Measurements from ENCODE around the gene EXOC6. TPM values are rescaled to one million over a fixed set of nuclear protein-coding genes. Genes with fewer than 3 reads are reported as not detected.

The EXOC6 gene
- total RNA-seq, 2 experiments from 2014 or later: 8.0 to 9.4 TPM

DNA sequence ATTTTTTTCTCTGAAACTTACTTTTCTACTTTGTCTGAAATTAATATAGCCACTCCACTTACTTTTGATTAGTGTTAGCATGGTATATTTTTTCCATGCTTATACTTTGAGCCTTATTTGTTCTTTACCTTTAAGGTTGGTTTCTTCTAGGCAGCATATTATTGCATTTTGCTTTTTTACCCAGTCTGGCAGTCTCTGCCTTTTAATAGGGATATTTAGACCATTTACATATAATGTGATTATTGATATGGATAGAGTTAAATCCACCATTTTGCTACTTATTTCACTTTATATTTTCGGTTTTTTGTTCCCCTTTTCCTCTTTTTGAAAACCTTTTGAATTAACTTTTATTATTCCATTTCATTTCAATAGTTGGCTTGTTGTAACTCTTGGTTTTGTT lies 255.6 kb downstream of the EXOC6 start:
- intact Hi-C loops (cut with micrococcal nuclease; ENCODE audit: unreplicated experiment): no loop called here
- Histone ChIP-seq H3K36me3 (ENCODE audit: insufficient read depth, low read length) (no peaks in the 10 kb centered on the region), H4K20me1 (ENCODE audit: insufficient read depth, low read length) (no peaks in the 10 kb centered on the region), H3K4me2 (ENCODE audit: low read length) (no peak overlapping the region), H2AFZ (ENCODE audit: low read length) (no peak overlapping the region), H3K27ac (ENCODE audit: low read depth, low read length, poor library complexity, severe bottlenecking) (no peak overlapping the region), H3K9me2 (ENCODE audit: insufficient read depth, low read length) (no peaks in the 10 kb centered on the region), H3K4me3 (ENCODE audit: low read depth, low read length, poor library complexity, severe bottlenecking) (no peak overlapping the region), H3K79me2 (ENCODE audit: insufficient read depth, low read depth, low read length) (no peaks in the 10 kb centered on the region), H3K4me1 (ENCODE audit: insufficient read depth, low read length, poor library complexity, severe bottlenecking) (peaks cover 5% of the 10 kb centered on the region), H3K9me3 (ENCODE audit: low read length) (peaks cover 5% of the 10 kb centered on the region; the same call in 1 of the 2 replicates)
- ChIA-PET POLR2A (interaction anchor here (0.6 to 0.9 kb wide), 2 partner anchors 8 to 111 kb away, joined by 3 read pairs; no protein-coding TSS in a partner anchor), CTCF (ENCODE audit: unreplicated experiment) (no interaction called here)
- TF ChIP-seq, protein P1, sequence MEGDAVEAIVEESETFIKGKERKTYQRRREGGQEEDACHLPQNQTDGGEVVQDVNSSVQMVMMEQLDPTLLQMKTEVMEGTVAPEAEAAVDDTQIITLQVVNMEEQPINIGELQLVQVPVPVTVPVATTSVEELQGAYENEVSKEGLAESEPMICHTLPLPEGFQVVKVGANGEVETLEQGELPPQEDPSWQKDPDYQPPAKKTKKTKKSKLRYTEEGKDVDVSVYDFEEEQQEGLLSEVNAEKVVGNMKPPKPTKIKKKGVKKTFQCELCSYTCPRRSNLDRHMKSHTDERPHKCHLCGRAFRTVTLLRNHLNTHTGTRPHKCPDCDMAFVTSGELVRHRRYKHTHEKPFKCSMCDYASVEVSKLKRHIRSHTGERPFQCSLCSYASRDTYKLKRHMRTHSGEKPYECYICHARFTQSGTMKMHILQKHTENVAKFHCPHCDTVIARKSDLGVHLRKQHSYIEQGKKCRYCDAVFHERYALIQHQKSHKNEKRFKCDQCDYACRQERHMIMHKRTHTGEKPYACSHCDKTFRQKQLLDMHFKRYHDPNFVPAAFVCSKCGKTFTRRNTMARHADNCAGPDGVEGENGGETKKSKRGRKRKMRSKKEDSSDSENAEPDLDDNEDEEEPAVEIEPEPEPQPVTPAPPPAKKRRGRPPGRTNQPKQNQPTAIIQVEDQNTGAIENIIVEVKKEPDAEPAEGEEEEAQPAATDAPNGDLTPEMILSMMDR (conservative IDR thresholded peaks at IDR 0.05; ENCODE audit: low read length): no peak
- TF ChIP-seq EZH2phosphoT487 (IDR thresholded peaks at IDR 0.05; ENCODE audit: borderline replicate concordance, low read depth, low read length): no peak
- no peak for DNase-seq (ENCODE audit: low spot score)
- no TSS peak for BruUV-seq (replicated peaks)

DNA sequence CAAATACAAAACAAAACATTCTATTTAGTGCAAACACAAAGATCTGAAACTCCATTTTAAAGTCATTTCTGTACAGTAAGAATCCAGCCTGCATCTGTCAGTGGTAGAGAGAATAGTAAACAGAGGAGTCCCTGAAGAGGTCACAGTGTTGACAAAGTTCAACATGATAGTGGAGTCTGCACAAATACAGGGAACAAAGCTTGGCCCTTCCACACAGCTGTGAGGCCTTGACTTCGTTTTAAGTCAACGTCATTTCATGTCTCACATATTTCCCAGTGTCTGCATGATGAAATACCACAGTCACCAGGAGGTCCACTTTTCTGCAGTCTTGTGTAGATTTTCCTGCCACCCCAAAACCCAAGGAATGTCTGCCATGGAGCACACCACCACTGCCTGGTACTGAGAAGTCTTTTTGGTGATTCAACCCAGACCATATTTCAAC lies 258.3 kb downstream of the EXOC6 start:
- H3K4me1 ChIP-seq (ENCODE audit: insufficient read depth, low read length, poor library complexity, severe bottlenecking): peaks cover 24% of the 10 kb centered on the region
- no TSS peak for BruUV-seq (replicated peaks)
- no peak overlapping the region for H3K4me3 ChIP-seq (ENCODE audit: low read depth, low read length, poor library complexity, severe bottlenecking)
- DNase-seq (ENCODE audit: low spot score): no peak
- H3K27ac ChIP-seq (ENCODE audit: low read depth, low read length, poor library complexity, severe bottlenecking): no peak overlapping the region
- no peaks in the 10 kb centered on the region for H4K20me1 ChIP-seq (ENCODE audit: insufficient read depth, low read length)
- CTCF ChIA-PET (ENCODE audit: unreplicated experiment): no interaction called here
- H2AFZ ChIP-seq (ENCODE audit: low read length): no peak overlapping the region
- H3K4me2 ChIP-seq (ENCODE audit: low read length): no peak overlapping the region
- H3K9me3 ChIP-seq (ENCODE audit: low read length): peaks cover 5% of the 10 kb centered on the region; the same call in 1 of the 2 replicates
- no peaks in the 10 kb centered on the region for H3K79me2 ChIP-seq (ENCODE audit: insufficient read depth, low read depth, low read length)
- no peaks in the 10 kb centered on the region for H3K9me2 ChIP-seq (ENCODE audit: insufficient read depth, low read length)
- TF ChIP-seq, protein P1 (conservative IDR thresholded peaks at IDR 0.05; ENCODE audit: low read length): no peak
- TF ChIP-seq EZH2phosphoT487 (IDR thresholded peaks at IDR 0.05; ENCODE audit: borderline replicate concordance, low read depth, low read length): no peak
- POLR2A ChIA-PET: interaction anchor here (0.6 to 0.7 kb wide), 2 partner anchors 73 to 145 kb away, joined by 3 read pairs; no protein-coding TSS in a partner anchor
- intact Hi-C loops (cut with micrococcal nuclease; ENCODE audit: unreplicated experiment): no loop called here
- H3K36me3 ChIP-seq (ENCODE audit: insufficient read depth, low read length): no peaks in the 10 kb centered on the region

Small RNAs within 50 kb of the gene (small RNA-seq; reads per million reads assigned to genes)
- gene AL392103.1: not detected

Other genes starting within 250 kb of the EXOC6 start
- 2.1 and 2.8 TPM in 2 replicates for gene HHEX, start 158.6 kb upstream of the EXOC6 start, total RNA-seq (2014; rRNA removed; shearing (Covaris generic))
- gene HHEX, start 158.6 kb upstream of the EXOC6 start, total RNA-seq (2022): 1.6 and 1.7 TPM in 2 replicates
- 0.15 and 0.19 TPM in 2 replicates for gene CYP26C1, start 212.3 kb downstream of the EXOC6 start, total RNA-seq (2014; rRNA removed; shearing (Covaris generic))
- gene CYP26C1, start 212.3 kb downstream of the EXOC6 start, total RNA-seq (2022): 0.09 and 0.15 TPM in 2 replicates
- not detected in 2 replicates for gene CYP26A1, start 225.4 kb downstream of the EXOC6 start, total RNA-seq (2014; rRNA removed; shearing (Covaris generic))
- gene CYP26A1, start 225.4 kb downstream of the EXOC6 start, total RNA-seq (2022): not detected in 2 replicates